ENCODE data around the gene CCDC3.

The CCDC3 gene

GRCh38 chr10:12899546-12899945 is 102.0 kb downstream of the CCDC3 start:
- no peak for DNase-seq (ENCODE audit: extremely low spot score)
- no peak for TF ChIP-seq ZNF384 (IDR thresholded peaks at IDR 0.05)
- POLR2A ChIA-PET: no interaction called here
- CTCF ChIA-PET: interaction anchor here (1.2 kb wide), 1 partner anchor 117 kb away, joined by 3 read pairs; no protein-coding TSS in a partner anchor

GRCh38 chr10:12898271-12898670 is 103.2 kb downstream of the CCDC3 start:
- POLR2A ChIA-PET: no interaction called here
- TF ChIP-seq FOXA1 (IDR thresholded peaks at IDR 0.05): no peak
- no peak for TF ChIP-seq CTBP1 (IDR thresholded peaks at IDR 0.05; ENCODE audit: borderline replicate concordance)
- no peak for TF ChIP-seq LEF1 (IDR thresholded peaks at IDR 0.05; ENCODE audit: borderline replicate concordance)
- TF ChIP-seq PKNOX1 (IDR thresholded peaks at IDR 0.05): no peak
- no peak for TF ChIP-seq L3MBTL2 (conservative IDR thresholded peaks at IDR 0.05)
- no peak for TF ChIP-seq ZNF384 (IDR thresholded peaks at IDR 0.05)
- CTCF ChIA-PET: no interaction called here
- no peak for DNase-seq (ENCODE audit: extremely low spot score)

GRCh38 chr10:12897278-12897677 is 104.2 kb downstream of the CCDC3 start:
- DNase-seq (ENCODE audit: extremely low spot score): no peak
- no peak for TF ChIP-seq FOXK2 (IDR thresholded peaks at IDR 0.05)
- no peak for TF ChIP-seq LEF1 (IDR thresholded peaks at IDR 0.05; ENCODE audit: borderline replicate concordance)
- TF ChIP-seq PKNOX1 (IDR thresholded peaks at IDR 0.05): no peak
- no peak for TF ChIP-seq CTBP1 (IDR thresholded peaks at IDR 0.05; ENCODE audit: borderline replicate concordance)
- no peak for TF ChIP-seq NFRKB (IDR thresholded peaks at IDR 0.05)
- no peak for TF ChIP-seq ELF4 (IDR thresholded peaks at IDR 0.05)
- TF ChIP-seq SUZ12 (IDR thresholded peaks at IDR 0.05): no peak
- ChIA-PET POLR2A (no interaction called here), CTCF (no interaction called here)

GRCh38 chr10:12896251-12896650 is 105.3 kb downstream of the CCDC3 start:
- ChIA-PET CTCF (no interaction called here), POLR2A (no interaction called here)
- DNase-seq (ENCODE audit: extremely low spot score): no peak
- TF ChIP-seq SP1 (IDR thresholded peaks at IDR 0.05): no peak
- TF ChIP-seq HDGF (IDR thresholded peaks at IDR 0.05; ENCODE audit: borderline replicate concordance): no peak
- no peak for TF ChIP-seq FOXK2 (IDR thresholded peaks at IDR 0.05)

- ChIA-PET CTCF (no interaction called here), POLR2A (no interaction called here)
- DNase-seq (ENCODE audit: extremely low spot score): no peak
- TF ChIP-seq PKNOX1 (IDR thresholded peaks at IDR 0.05): no peak
- no peak for TF ChIP-seq CTBP1 (IDR thresholded peaks at IDR 0.05; ENCODE audit: borderline replicate concordance)
- TF ChIP-seq LEF1 (IDR thresholded peaks at IDR 0.05; ENCODE audit: borderline replicate concordance): no peak
- no peak for TF ChIP-seq HDGF (IDR thresholded peaks at IDR 0.05; ENCODE audit: borderline replicate concordance)
- no peak for TF ChIP-seq ELF4 (IDR thresholded peaks at IDR 0.05)
- no peak for TF ChIP-seq ZNF384 (IDR thresholded peaks at IDR 0.05)
- no peak for TF ChIP-seq FOXK2 (IDR thresholded peaks at IDR 0.05)
- no peak for TF ChIP-seq FOXM1 (IDR thresholded peaks at IDR 0.05; ENCODE audit: borderline replicate concordance)
- TF ChIP-seq SUZ12 (IDR thresholded peaks at IDR 0.05): no peak
- TF ChIP-seq NFRKB (IDR thresholded peaks at IDR 0.05): no peak
- TF ChIP-seq SP1 (IDR thresholded peaks at IDR 0.05): no peak
- TF ChIP-seq BHLHE40 (IDR thresholded peaks at IDR 0.05; ENCODE audit: borderline replicate concordance): no peak
- no peak for TF ChIP-seq FOXA1 (IDR thresholded peaks at IDR 0.05)
- no peak for TF ChIP-seq L3MBTL2 (conservative IDR thresholded peaks at IDR 0.05)
- no peak for TF ChIP-seq TARDBP (IDR thresholded peaks at IDR 0.05)
- no peak for TF ChIP-seq ARNT (IDR thresholded peaks at IDR 0.05)
Measured at GRCh38 chr10:12892924-12893323, 108.6 kb downstream of the CCDC3 start.

- ChIA-PET CTCF (no interaction called here), POLR2A (no interaction called here)
- TF ChIP-seq PKNOX1 (IDR thresholded peaks at IDR 0.05): no peak
- no peak for TF ChIP-seq SUZ12 (IDR thresholded peaks at IDR 0.05)
- no peak for TF ChIP-seq SP1 (IDR thresholded peaks at IDR 0.05)
- no peak for TF ChIP-seq L3MBTL2 (conservative IDR thresholded peaks at IDR 0.05)
- no peak for TF ChIP-seq TARDBP (IDR thresholded peaks at IDR 0.05)
- no peak for TF ChIP-seq LEF1 (IDR thresholded peaks at IDR 0.05; ENCODE audit: borderline replicate concordance)
- no peak for TF ChIP-seq FOXK2 (IDR thresholded peaks at IDR 0.05)
- no peak for TF ChIP-seq FOXM1 (IDR thresholded peaks at IDR 0.05; ENCODE audit: borderline replicate concordance)
- no peak for TF ChIP-seq HDGF (IDR thresholded peaks at IDR 0.05; ENCODE audit: borderline replicate concordance)
- no peak for TF ChIP-seq CTBP1 (IDR thresholded peaks at IDR 0.05; ENCODE audit: borderline replicate concordance)
- no peak for TF ChIP-seq NFRKB (IDR thresholded peaks at IDR 0.05)
- no peak for TF ChIP-seq FOXA1 (IDR thresholded peaks at IDR 0.05)
- DNase-seq (ENCODE audit: extremely low spot score): no peak
Measured at GRCh38 chr10:12890958-12891357, 110.6 kb downstream of the CCDC3 start.

- no peak for DNase-seq (ENCODE audit: extremely low spot score)
- ChIA-PET POLR2A (no interaction called here), CTCF (no interaction called here)
- TF ChIP-seq BHLHE40 (IDR thresholded peaks at IDR 0.05; ENCODE audit: borderline replicate concordance) (no peak), ZNF384 (IDR thresholded peaks at IDR 0.05) (no peak), FOXA1 (IDR thresholded peaks at IDR 0.05) (no peak), SUZ12 (IDR thresholded peaks at IDR 0.05) (no peak), CTBP1 (IDR thresholded peaks at IDR 0.05; ENCODE audit: borderline replicate concordance) (no peak), NFRKB (IDR thresholded peaks at IDR 0.05) (no peak), ARNT (IDR thresholded peaks at IDR 0.05) (no peak), HDGF (IDR thresholded peaks at IDR 0.05; ENCODE audit: borderline replicate concordance) (no peak), LEF1 (IDR thresholded peaks at IDR 0.05; ENCODE audit: borderline replicate concordance) (no peak), TARDBP (IDR thresholded peaks at IDR 0.05) (no peak), L3MBTL2 (conservative IDR thresholded peaks at IDR 0.05) (no peak), SP1 (IDR thresholded peaks at IDR 0.05) (no peak), PKNOX1 (IDR thresholded peaks at IDR 0.05) (no peak), ELF4 (IDR thresholded peaks at IDR 0.05) (no peak), FOXK2 (IDR thresholded peaks at IDR 0.05) (no peak), FOXM1 (IDR thresholded peaks at IDR 0.05; ENCODE audit: borderline replicate concordance) (no peak)
Measured at GRCh38 chr10:12888470-12888869, 113.0 kb downstream of the CCDC3 start.

Measured in HEK293T (cell line).